Gastroesophageal sphincter (tissue), 3 donors: ENCODE data around the gene RPL28.

ENCODE experiments used
- CTCF ChIP-seq, 4 experiments: fragments of 200-600 bp in 2 of 4; fragments of 450-650 bp in 2 of 4; sonication (generic) in 1 of 4; IDR thresholded peaks; one replicate each; pipeline ENCODE4 v1.5.1; 2017 to 2019; ENCODE audit warnings: antibody characterized with exemption in 4 of 4, mild to moderate bottlenecking in 2 of 4, moderate library complexity in 2 of 4
- EP300 ChIP-seq: sonication (generic); formaldehyde crosslinking; IDR thresholded peaks from one replicate; pipeline ENCODE4 v1.6.1; 2017; ENCODE audit warnings: antibody characterized with exemption, mild to moderate bottlenecking
- POLR2A ChIP-seq, 2 donors: fragments of 450-650 bp; IDR thresholded peaks; one replicate each; pipeline ENCODE4 v1.6.1; 2017; ENCODE audit warnings: antibody characterized with exemption in 2 of 2, mild to moderate bottlenecking in 2 of 2, moderate library complexity in 1 of 2
- POLR2AphosphoS5 ChIP-seq: sonication (generic); formaldehyde crosslinking; IDR thresholded peaks from one replicate; pipeline ENCODE4 v1.6.1; 2017; ENCODE audit warnings: antibody characterized with exemption

- TF ChIP-seq CTCF (IDR thresholded peaks at IDR 0.05) (no peak), EP300 (no peak), POLR2AphosphoS5 (no peak), POLR2A (IDR thresholded peaks at IDR 0.05) (no peak)
These were observed 45.5 kb downstream of the RPL28 start for GRCh38 chr19:55431183-55431582.
